Osteoblast (primary cell): ENCODE measurements around the gene OBSCN. TPM values are rescaled to one million over a fixed set of nuclear protein-coding genes. Genes with fewer than 3 reads are reported as not detected.

Source experiments
- DNase-seq: peaks from one replicate; pipeline ENCODE4 v3.0.0; 2011; ENCODE audit warnings: low spot score, mixed read lengths; ENCODE audit not compliant: insufficient read length; ENCODE audit errors: missing footprints
- H2AFZ ChIP-seq: 2 replicates; pipeline ENCODE4 v1.6.0; 2011; ENCODE audit warnings: mild to moderate bottlenecking, low read length
- H3K27ac ChIP-seq: 2 replicates; pipeline ENCODE4 v1.5.1; 2011; ENCODE audit warnings: mild to moderate bottlenecking, low read depth, low read length, moderate library complexity
- H3K27me3 ChIP-seq: 2 replicates; pipeline ENCODE4 v1.6.0; 2012; ENCODE audit warnings: mild to moderate bottlenecking, control low read depth, inconsistent platforms, low read length, moderate library complexity; ENCODE audit not compliant: insufficient read depth
- H3K36me3 ChIP-seq: 2 replicates; pipeline ENCODE4 v1.5.1; 2011; ENCODE audit warnings: mild to moderate bottlenecking, low read length, control low read depth, moderate library complexity; ENCODE audit not compliant: insufficient read depth
- H3K4me1 ChIP-seq: 2 replicates; pipeline ENCODE4 v1.5.1; 2011; ENCODE audit warnings: mild to moderate bottlenecking, low read length, control low read depth, moderate library complexity; ENCODE audit not compliant: insufficient read depth
- H3K4me2 ChIP-seq: 2 replicates; pipeline ENCODE4 v1.6.0; 2011; ENCODE audit warnings: mild to moderate bottlenecking, low read length; ENCODE audit not compliant: insufficient read depth
- H3K4me3 ChIP-seq: fragments of 200-600 bp; sonication (generic); 3 replicates; pipeline ENCODE4 v1.5.1; 2012; ENCODE audit warnings: mild to moderate bottlenecking, low read length, inconsistent platforms; ENCODE audit not compliant: insufficient read depth
- H3K79me2 ChIP-seq: 2 replicates; pipeline ENCODE4 v1.6.0; 2012; ENCODE audit warnings: mild to moderate bottlenecking, low read length, control low read depth, inconsistent platforms; ENCODE audit not compliant: insufficient read depth
- H3K9me3 ChIP-seq: 2 replicates; pipeline ENCODE4 v1.5.1; 2011; ENCODE audit warnings: low read depth, low read length, control low read depth
- H4K20me1 ChIP-seq: 2 replicates; pipeline ENCODE4 v1.6.0; 2012; ENCODE audit warnings: mild to moderate bottlenecking, low read length, control low read depth; ENCODE audit not compliant: insufficient read depth
- total RNA-seq: library from RNA; depleted of rRNA; stranded (reverse); fragments of >200 nt; gene quantifications from 2 replicates; pipeline ENCODE4 v1.2.3, GENCODE V29; 2012
- TF ChIP-seq, protein P1 (sequence below): IDR thresholded peaks from 2 replicates; pipeline ENCODE4 v1.5.1; 2011; ENCODE audit warnings: mild to moderate bottlenecking, low read depth, low read length, moderate library complexity; ENCODE audit errors: extremely low read depth

The OBSCN gene
- total RNA-seq, 1 donor = 2.9 TPM

DNA sequence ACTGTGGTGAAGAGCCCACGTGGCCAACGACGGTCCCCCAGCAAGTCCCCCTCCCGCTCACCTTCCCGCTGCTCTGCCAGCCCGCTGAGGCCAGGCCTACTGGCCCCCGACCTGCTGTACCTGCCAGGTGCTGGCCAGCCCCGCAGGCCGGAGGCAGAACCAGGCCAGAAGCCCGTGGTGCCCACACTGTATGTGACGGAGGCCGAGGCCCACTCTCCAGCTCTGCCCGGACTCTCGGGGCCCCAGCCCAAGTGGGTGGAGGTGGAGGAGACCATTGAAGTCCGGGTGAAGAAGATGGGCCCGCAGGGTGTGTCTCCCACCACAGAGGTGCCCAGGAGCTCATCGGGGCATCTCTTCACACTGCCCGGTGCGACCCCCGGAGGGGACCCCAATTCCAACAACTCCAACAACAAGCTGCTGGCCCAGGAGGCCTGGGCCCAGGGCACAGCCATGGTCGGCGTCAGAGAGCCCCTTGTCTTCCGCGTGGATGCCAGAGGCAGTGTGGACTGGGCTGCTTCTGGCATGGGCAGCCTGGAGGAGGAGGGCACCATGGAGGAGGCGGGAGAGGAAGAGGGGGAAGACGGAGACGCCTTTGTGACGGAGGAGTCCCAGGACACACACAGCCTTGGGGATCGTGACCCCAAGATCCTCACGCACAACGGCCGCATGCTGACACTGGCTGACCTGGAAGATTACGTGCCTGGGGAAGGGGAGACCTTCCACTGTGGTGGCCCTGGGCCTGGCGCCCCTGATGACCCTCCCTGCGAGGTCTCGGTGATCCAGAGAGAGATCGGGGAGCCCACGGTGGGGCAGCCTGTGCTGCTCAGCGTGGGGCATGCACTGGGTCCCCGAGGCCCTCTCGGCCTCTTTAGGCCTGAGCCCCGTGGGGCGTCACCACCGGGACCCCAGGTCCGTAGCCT lies 152.0 kb downstream of the OBSCN start:
- no peaks in the 10 kb centered on the region for H4K20me1 ChIP-seq
- H3K4me3 ChIP-seq = no peak overlapping the region
- no peaks in the 10 kb centered on the region for H3K9me3 ChIP-seq
- H3K27ac ChIP-seq = no peak overlapping the region
- H3K4me2 ChIP-seq = no peak overlapping the region
- TF ChIP-seq, protein P1, sequence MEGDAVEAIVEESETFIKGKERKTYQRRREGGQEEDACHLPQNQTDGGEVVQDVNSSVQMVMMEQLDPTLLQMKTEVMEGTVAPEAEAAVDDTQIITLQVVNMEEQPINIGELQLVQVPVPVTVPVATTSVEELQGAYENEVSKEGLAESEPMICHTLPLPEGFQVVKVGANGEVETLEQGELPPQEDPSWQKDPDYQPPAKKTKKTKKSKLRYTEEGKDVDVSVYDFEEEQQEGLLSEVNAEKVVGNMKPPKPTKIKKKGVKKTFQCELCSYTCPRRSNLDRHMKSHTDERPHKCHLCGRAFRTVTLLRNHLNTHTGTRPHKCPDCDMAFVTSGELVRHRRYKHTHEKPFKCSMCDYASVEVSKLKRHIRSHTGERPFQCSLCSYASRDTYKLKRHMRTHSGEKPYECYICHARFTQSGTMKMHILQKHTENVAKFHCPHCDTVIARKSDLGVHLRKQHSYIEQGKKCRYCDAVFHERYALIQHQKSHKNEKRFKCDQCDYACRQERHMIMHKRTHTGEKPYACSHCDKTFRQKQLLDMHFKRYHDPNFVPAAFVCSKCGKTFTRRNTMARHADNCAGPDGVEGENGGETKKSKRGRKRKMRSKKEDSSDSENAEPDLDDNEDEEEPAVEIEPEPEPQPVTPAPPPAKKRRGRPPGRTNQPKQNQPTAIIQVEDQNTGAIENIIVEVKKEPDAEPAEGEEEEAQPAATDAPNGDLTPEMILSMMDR = no peak
- H2AFZ ChIP-seq = no peak overlapping the region
- H3K27me3 ChIP-seq = no peaks in the 10 kb centered on the region
- no peaks in the 10 kb centered on the region for H3K4me1 ChIP-seq
- no peaks in the 10 kb centered on the region for H3K36me3 ChIP-seq
- DNase-seq = no peak
- H3K79me2 ChIP-seq = no peaks in the 10 kb centered on the region

DNA sequence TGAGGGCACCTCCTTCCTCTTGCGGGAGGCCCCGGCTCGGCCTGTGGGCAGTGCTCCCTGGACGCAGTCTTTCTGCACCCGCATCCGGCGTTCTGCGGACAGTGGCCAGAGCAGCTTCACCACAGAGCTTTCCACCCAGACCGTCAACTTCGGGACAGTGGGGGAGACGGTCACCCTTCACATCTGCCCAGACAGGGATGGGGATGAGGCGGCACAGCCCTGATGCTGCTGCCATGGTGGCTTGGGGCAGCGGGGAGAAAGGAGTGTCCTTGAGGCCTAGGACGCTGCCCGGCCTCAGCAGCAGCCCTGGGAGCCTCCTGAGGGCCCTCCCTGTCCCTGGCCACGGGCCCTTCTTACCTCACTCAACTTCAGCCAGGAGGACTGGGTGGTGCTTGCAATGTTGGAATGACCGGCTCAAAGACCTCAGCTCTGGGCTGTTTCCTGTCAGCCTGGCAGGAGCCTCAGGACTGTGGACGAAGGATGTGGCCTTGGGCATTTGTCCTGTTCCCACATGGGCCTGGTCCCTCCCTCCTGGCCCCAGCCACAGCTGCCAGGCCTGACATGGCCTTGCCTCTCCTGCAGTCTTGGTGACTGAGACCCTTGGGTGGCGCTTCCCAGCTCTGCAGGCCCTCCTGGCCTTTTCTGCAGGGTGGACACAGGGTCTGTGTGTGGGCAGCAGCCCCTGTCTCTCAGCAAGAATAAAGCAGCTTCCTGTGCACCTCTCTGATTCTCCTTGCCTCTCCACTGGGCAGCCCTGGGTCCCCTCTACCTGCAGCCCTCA lies 152.9 kb downstream of the OBSCN start:
- Histone ChIP-seq H3K36me3 (no peaks in the 10 kb centered on the region), H3K9me3 (no peaks in the 10 kb centered on the region), H3K79me2 (no peaks in the 10 kb centered on the region), H3K27me3 (no peaks in the 10 kb centered on the region), H3K4me3 (no peak overlapping the region), H4K20me1 (no peaks in the 10 kb centered on the region), H3K4me2 (no peak overlapping the region), H2AFZ (no peak overlapping the region), H3K4me1 (no peaks in the 10 kb centered on the region), H3K27ac (no peak overlapping the region)
- peak; percentile 82 for DNase-seq
- TF ChIP-seq, protein P1 = no peak

DNA sequence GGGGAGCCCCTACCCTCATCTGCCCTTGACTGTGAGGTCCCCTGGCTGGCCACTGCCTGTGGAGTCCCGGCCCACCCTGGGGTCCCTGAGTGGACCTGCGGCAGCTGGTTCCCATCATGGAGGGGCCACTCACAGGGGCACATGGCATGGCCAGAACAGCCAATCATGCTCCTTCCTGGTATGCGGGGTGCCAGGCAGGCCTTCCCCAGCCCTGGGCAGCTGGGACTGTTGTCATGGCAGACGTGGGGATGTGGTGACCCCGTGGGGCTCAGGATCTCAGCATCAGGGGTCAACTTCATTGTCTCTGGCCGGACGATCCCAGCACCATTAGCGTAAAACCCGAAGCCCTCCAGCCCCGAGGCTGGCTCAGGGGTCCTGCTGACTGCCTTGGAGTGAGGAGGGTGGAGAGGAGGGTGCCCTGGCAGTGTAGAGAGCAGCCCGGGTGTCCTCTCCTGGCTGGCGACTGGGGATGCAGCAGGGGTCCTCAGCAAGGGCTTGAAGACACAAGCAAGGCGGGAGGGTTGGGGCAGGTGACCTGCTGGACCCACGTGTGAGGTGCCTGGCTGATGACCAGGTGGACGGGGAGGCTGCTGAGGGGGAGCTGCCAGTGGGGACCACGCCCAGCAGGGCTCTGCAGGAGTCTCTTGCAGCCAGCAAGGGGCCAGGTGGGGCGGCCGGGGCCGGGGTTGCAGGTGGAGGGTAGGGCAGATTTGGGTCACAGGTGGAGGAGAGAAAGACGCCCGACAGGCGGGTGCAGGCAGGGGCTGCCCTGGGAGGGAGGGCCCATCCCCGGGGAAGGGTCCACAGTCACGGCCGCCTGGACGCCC lies 153.7 kb downstream of the OBSCN start:
- H3K27ac ChIP-seq = no peak overlapping the region
- DNase-seq = peak; percentile 85
- H3K4me1 ChIP-seq = no peaks in the 10 kb centered on the region
- H3K27me3 ChIP-seq = no peaks in the 10 kb centered on the region
- no peak overlapping the region for H3K4me2 ChIP-seq
- H3K79me2 ChIP-seq = no peaks in the 10 kb centered on the region
- no peaks in the 10 kb centered on the region for H4K20me1 ChIP-seq
- no peaks in the 10 kb centered on the region for H3K36me3 ChIP-seq
- no peak overlapping the region for H3K4me3 ChIP-seq
- no peak overlapping the region for H2AFZ ChIP-seq
- TF ChIP-seq, protein P1 = no peak
- no peaks in the 10 kb centered on the region for H3K9me3 ChIP-seq
